Measurements from ENCODE around the gene RNF207. TPM values are rescaled to one million over a fixed set of nuclear protein-coding genes. Genes with fewer than 3 reads are reported as not detected.

Gene RNF207
- total RNA-seq, 1 experiment from 2014 or later: 6.4 TPM

- no peaks in the 10 kb centered on the region for H3K36me3 ChIP-seq (ENCODE audit: insufficient read depth, low read length, poor library complexity, severe bottlenecking)
These were observed 56.9 kb downstream of the RNF207 start for GRCh38 chr1:6262555-6263420.

GRCh38 chr1:6263716-6264115 is 57.8 kb downstream of the RNF207 start:
- ChIA-PET POLR2A (ENCODE audit: low non-redundant PET) (no interaction called here), CTCF (no interaction called here)
- no peak overlapping the region for H3K27ac ChIP-seq (ENCODE audit: low read depth, low read length, poor library complexity, severe bottlenecking)
- no peaks in the 10 kb centered on the region for H3K27me3 ChIP-seq (replicated peaks; ENCODE audit: insufficient read depth, low read depth, low read length, poor library complexity)
- no peak for DNase-seq (ENCODE audit: low spot score)
- H3K9me3 ChIP-seq (ENCODE audit: low read depth, low read length, poor library complexity, severe bottlenecking): no peaks in the 10 kb centered on the region
- intact Hi-C loops (cut with micrococcal nuclease; ENCODE audit: unreplicated experiment): loop anchor here (5.0 kb wide), 1 partner anchor 79 kb away; no protein-coding TSS in a partner anchor
- no peaks in the 10 kb centered on the region for H3K36me3 ChIP-seq (ENCODE audit: insufficient read depth, low read length, poor library complexity, severe bottlenecking)
- BruUV-seq (replicated peaks): no TSS peak
- H3K4me1 ChIP-seq (ENCODE audit: insufficient read depth, low read length, poor library complexity, severe bottlenecking): peaks cover 20% of the 10 kb centered on the region
- TF ChIP-seq CTCF (conservative IDR thresholded peaks at IDR 0.05; ENCODE audit: low read depth, low read length) (no peak), EZH2 (IDR thresholded peaks at IDR 0.05; ENCODE audit: borderline replicate concordance, low read depth, low read length, poor library complexity, severe bottlenecking) (no peak)
- no peak overlapping the region for H3K4me3 ChIP-seq (ENCODE audit: low read depth, low read length, poor library complexity, severe bottlenecking)

More at GRCh38 chr1:6262555-6263420, 56.9 kb downstream of the RNF207 start:
- H3K4me1 ChIP-seq (ENCODE audit: insufficient read depth, low read length, poor library complexity, severe bottlenecking): peaks cover 20% of the 10 kb centered on the region
- DNase-seq (ENCODE audit: low spot score): no peak
- no peak for TF ChIP-seq CTCF (conservative IDR thresholded peaks at IDR 0.05; ENCODE audit: low read depth, low read length)
- no peak for TF ChIP-seq EZH2 (IDR thresholded peaks at IDR 0.05; ENCODE audit: borderline replicate concordance, low read depth, low read length, poor library complexity, severe bottlenecking)
- H3K27ac ChIP-seq (ENCODE audit: low read depth, low read length, poor library complexity, severe bottlenecking): peak overlapping the region; percentile 16
- CTCF ChIA-PET: no interaction called here
- no peak overlapping the region for H3K4me3 ChIP-seq (ENCODE audit: low read depth, low read length, poor library complexity, severe bottlenecking)
- no peaks in the 10 kb centered on the region for H3K9me3 ChIP-seq (ENCODE audit: low read depth, low read length, poor library complexity, severe bottlenecking)
- POLR2A ChIA-PET (ENCODE audit: low non-redundant PET): no interaction called here
- H3K27me3 ChIP-seq (replicated peaks; ENCODE audit: insufficient read depth, low read depth, low read length, poor library complexity): no peaks in the 10 kb centered on the region
- BruUV-seq (replicated peaks): no TSS peak
- intact Hi-C loops (cut with micrococcal nuclease; ENCODE audit: unreplicated experiment): loop anchor here (5.0 kb wide), 1 partner anchor 80 kb away; no protein-coding TSS in a partner anchor

GRCh38 chr1:6265151-6265550 is 59.2 kb downstream of the RNF207 start:
- intact Hi-C loops (cut with micrococcal nuclease; ENCODE audit: unreplicated experiment): no loop called here
- DNase-seq (ENCODE audit: low spot score): no peak
- H3K4me1 ChIP-seq (ENCODE audit: insufficient read depth, low read length, poor library complexity, severe bottlenecking): peaks cover 23% of the 10 kb centered on the region
- no TSS peak for BruUV-seq (replicated peaks)
- no peak overlapping the region for H3K4me3 ChIP-seq (ENCODE audit: low read depth, low read length, poor library complexity, severe bottlenecking)
- TF ChIP-seq EZH2 (IDR thresholded peaks at IDR 0.05; ENCODE audit: borderline replicate concordance, low read depth, low read length, poor library complexity, severe bottlenecking) (no peak), CTCF (conservative IDR thresholded peaks at IDR 0.05; ENCODE audit: low read depth, low read length) (no peak)
- no peaks in the 10 kb centered on the region for H3K9me3 ChIP-seq (ENCODE audit: low read depth, low read length, poor library complexity, severe bottlenecking)
- ChIA-PET POLR2A (ENCODE audit: low non-redundant PET) (no interaction called here), CTCF (no interaction called here)
- no peak overlapping the region for H3K27ac ChIP-seq (ENCODE audit: low read depth, low read length, poor library complexity, severe bottlenecking)
- H3K27me3 ChIP-seq (replicated peaks; ENCODE audit: insufficient read depth, low read depth, low read length, poor library complexity): no peaks in the 10 kb centered on the region
- H3K36me3 ChIP-seq (ENCODE audit: insufficient read depth, low read length, poor library complexity, severe bottlenecking): no peaks in the 10 kb centered on the region
